Erythroblast (primary cell): Measurements from ENCODE around the gene GLYATL2.

ENCODE experiments used
- DNase-seq, 2 experiments: peaks; one replicate each; lab custom pipeline; 2025; lab: John Stamatoyannopoulos, UW
- GATA1 ChIP-seq: IDR thresholded peaks from 2 replicates; pipeline ENCODE4 v1.6.1; 2011; ENCODE audit warnings: low read depth, mild to moderate bottlenecking, control low read depth, low read length, moderate library complexity
- POLR2A ChIP-seq: IDR thresholded peaks from 2 replicates; pipeline ENCODE4 v1.6.1; 2011; ENCODE audit warnings: mild to moderate bottlenecking, low read length

The GLYATL2 gene, protein sequence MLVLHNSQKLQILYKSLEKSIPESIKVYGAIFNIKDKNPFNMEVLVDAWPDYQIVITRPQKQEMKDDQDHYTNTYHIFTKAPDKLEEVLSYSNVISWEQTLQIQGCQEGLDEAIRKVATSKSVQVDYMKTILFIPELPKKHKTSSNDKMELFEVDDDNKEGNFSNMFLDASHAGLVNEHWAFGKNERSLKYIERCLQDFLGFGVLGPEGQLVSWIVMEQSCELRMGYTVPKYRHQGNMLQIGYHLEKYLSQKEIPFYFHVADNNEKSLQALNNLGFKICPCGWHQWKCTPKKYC

DNA sequence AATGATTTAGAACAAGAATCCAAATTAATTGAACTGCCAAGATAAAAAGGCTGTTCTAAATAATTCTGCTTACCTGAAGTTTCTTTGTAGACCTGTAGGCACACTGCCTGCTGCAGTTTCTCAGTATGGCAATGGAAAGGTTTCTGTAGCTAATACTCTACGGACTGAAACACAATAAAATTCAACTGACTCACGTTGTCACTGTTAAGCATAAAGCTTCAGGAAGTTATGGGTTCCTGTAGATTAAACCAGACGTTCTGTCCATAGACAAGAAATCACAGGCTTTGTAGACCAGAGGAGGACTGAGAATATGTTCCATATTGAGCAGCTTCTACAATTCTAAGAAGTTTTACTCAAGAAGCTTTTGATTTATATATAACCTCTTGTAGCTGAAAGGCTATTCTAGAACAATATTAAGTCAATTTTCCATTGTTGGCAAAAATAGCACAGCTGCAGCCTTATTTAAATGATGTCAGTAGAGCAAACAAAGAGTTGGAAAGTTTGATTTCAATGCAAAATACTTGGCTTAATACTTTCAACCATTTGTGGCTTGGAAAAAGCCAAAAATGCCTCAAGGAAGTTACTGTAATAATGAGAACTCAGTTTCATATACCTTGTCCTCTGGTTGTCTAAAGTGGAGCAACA lies at the start of gene GLYATL2:
Gene GLYATL2, minus strand, starts transcription at position 344 of the 645 bp plus-strand sequence. CDS start 5,092 bp downstream, outside the sequence.
- TF ChIP-seq POLR2A (no peak), GATA1 (no peak)

GRCh38 chr11:58893899-58894298 lies 49.4 kb upstream of the GLYATL2 start:
- TF ChIP-seq POLR2A: no peak
- TF ChIP-seq GATA1: no peak
- no peak for DNase-seq

More for the DNA sequence above, at the start of gene GLYATL2:
- DNase-seq: no peak

DNA sequence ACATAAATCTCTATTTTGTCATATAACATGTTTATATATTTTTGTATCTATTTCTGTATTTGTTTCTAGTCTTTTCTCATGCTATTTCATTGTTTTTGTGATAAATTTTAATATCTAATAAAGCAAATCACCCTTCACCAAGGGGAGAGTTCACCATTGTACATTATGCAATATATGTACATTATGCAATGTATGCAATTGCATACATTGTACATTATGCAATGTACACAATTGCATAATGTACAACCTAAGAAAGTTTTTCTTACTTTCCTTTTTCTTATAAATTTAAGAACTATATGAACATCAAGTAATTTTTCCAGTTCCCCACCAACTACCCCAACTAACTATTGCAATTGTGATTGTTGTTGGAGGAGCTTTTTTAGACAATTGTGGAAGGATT lies 44.1 kb upstream of the GLYATL2 start:
- DNase-seq: no peak
- no peak for TF ChIP-seq GATA1
- no peak for TF ChIP-seq POLR2A

- TF ChIP-seq POLR2A (no peak), GATA1 (no peak)
- DNase-seq: no peak
These were observed 42.9 kb upstream of the GLYATL2 start for GRCh38 chr11:58887452-58887851.

DNA sequence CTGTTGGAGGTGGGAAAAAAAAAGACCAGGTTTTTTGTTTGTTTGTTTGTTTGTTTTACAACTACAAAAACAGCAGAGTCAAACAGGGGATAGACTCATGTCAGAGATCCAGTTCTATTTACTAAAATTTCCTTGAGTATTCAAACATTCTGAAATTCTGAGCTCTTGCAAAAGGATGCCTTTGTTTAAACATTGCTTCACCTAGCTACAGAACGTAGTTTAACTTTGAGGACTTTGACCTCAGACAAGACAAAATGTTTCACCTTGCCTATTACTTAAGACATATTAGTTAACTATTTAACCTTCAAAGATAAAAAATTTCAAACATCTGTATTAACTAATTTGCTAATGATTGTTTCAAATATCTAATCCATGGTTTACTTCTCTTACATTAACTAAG lies 36.1 kb upstream of the GLYATL2 start:
- TF ChIP-seq POLR2A: no peak
- DNase-seq: no peak

DNA sequence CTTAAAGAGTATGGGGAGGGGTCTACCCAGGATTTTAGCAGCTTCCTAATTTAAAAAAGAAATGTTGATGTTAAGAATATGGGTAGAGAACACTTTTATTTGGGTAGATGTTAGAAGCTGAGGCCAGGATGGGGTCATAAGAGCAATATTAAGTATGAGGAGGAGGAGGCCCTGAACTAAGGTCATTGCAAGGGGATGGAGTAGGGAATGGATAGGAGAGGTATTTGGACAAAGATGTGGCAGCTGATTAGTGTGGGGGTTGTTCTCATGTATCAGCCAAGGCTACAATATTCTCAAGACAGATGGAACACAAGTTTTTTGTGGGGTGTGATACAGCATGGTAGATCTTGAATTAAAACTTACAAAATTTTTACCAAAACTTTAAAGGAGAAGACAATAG lies 35.7 kb upstream of the GLYATL2 start:
- no peak for DNase-seq
- no peak for TF ChIP-seq GATA1

GRCh38 chr11:58867556-58867955 lies 23.1 kb upstream of the GLYATL2 start:
- no peak for TF ChIP-seq GATA1
- DNase-seq: no peak

DNA sequence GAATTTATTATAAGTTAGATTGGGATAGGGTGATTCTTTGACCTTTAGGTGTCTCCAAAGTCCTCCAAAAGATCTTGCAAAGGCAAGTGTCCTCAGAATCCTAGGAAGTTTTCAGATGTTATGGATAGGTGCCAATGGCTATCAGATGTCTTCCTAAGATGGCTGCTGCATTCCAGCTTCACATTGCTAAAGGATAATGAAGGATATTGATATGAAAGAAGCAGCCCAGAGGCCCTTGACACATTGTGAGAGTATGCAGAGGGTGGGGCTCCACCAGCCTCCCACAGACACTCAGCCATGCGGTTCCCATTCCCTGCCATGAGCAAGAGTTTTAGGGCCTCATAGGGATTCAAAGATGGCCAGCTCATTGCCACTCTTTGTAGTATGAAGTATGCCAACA lies 22.3 kb upstream of the GLYATL2 start:
- DNase-seq: no peak
- TF ChIP-seq GATA1 (no peak), POLR2A (no peak)

DNA sequence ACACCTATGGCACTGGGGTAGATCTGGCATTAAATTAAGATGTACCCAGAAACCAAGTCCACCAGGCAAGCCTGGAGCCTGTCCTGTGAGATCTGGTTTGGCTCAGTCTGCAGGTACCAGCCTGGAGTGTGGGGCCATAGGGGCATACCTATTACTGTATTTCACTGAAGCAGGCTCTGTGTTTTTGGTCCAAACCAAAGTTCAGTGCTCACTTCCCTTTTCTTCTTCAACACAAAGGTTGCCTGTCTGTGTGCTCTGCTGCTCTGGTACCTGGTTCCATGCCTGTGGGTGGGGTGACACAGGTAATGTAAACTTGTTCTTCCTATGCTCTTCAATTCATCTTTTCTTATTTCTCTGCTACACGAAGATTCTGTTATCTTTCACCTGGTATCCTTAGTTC lies 19.8 kb upstream of the GLYATL2 start:
- no peak for DNase-seq
- no peak for TF ChIP-seq GATA1
- TF ChIP-seq POLR2A: no peak

GRCh38 chr11:58863697-58864096 lies 19.2 kb upstream of the GLYATL2 start:
- no peak for DNase-seq
- TF ChIP-seq POLR2A (no peak), GATA1 (no peak)

- no peak for DNase-seq
These were observed 17.0 kb upstream of the GLYATL2 start for GRCh38 chr11:58861533-58861932.

DNA sequence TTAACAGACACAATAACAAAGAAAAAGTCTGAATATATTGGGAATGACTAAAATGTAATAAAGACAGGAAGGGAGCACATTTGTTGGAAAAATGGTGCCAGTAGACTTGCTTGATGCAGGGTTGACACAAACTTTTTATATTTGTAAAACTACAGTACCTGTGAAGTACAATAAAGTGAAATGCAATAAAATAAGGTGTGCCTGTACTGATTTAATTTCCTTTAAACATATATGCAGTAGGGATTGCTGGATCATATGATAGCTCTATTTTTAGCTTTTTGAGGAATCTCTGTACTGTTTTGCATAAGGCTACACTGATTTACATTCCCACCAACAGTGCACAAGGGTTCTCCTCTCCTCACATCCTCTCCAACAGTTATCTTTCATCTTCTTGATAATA lies 12.3 kb upstream of the GLYATL2 start:
- DNase-seq: no peak
- TF ChIP-seq GATA1: no peak

More at GRCh38 chr11:58861533-58861932, 17.0 kb upstream of the GLYATL2 start:
- TF ChIP-seq POLR2A (no peak), GATA1 (no peak)

DNA sequence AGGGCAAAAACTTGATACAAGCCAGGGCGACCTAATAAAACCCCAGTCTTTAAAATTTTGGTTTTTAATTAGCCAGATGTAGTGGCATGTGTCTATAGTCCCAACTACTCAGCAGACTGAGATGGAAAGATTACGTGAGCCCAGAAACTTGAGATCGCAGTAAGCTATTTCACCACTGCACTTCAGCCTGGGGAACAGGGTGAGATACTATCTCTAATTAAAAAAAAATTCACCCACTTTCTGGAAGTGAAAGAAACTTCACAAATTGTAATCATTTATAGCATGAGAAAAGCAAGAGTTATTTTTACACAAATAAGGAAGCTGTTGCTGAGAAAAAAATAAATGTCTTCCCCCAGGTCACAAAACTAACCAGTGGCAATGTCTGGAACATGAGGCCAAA lies 882 bp upstream of the GLYATL2 start:
- TF ChIP-seq POLR2A: no peak
- TF ChIP-seq GATA1: no peak
- no peak for DNase-seq

GRCh38 chr11:58837707-58838388 lies 6.7 kb downstream of the GLYATL2 start:
- TF ChIP-seq GATA1 (no peak), POLR2A (no peak)

More at GRCh38 chr11:58837707-58838388, 6.7 kb downstream of the GLYATL2 start:
- no peak for DNase-seq
